Adrenal gland (tissue), 5 donors: ENCODE results near the gene VSIG10L.

ENCODE experiments used
- CTCF ChIP-seq, 6 experiments: fragments of 450-650 bp in 4 of 6; fragments of 200-600 bp in 2 of 6; sonication (generic) in 1 of 6; IDR thresholded peaks; 1 replicate in 5 of 6; 2 replicates in 1 of 6; pipeline versions ENCODE4 v1.5.1 to v1.8.0; 2016 to 2021; ENCODE audit warnings: antibody characterized with exemption in 6 of 6, mild to moderate bottlenecking in 2 of 6, moderate library complexity in 1 of 6
- POLR2A ChIP-seq, 2 donors: fragments of 450-650 bp; IDR thresholded peaks; one replicate each; pipeline ENCODE4 v1.6.1; 2017; ENCODE audit warnings: antibody characterized with exemption in 2 of 2, mild to moderate bottlenecking in 2 of 2, moderate library complexity in 1 of 2
- donor health status: DM: no; HTN: no; CAD: no.

DNA sequence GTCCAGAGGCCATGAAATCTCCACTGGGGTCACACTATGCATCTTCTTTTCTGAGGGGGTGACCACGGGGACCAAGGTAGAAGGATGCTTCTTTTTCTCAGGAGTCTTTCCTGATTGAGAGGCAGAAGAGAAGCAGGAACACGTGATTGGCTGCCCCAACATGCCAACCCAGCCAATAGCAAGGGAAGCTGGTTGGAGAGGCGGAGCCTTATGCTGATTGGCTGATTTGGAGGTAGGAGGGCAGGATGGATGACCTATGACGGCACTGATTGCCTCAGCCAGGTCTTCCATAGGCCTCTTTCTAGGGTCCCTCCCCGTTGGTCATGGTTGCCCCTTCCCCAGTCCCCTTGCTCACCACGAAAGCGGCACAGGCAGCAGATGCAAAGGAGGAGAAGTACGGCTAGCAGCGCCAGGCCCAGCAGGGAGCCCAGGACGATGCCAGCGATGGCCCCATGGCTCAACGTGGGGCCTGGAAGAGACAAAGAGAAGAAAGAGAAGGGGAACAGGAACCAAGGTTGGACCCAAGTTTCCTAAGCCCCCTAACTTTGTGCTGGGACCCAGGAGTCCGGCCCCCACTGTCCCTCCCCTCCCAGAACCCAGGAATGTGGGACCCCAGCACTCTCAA is 8.0 kb downstream of the VSIG10L start:
- TF ChIP-seq CTCF (IDR thresholded peaks at IDR 0.05): no peak
- no peak for TF ChIP-seq POLR2A (IDR thresholded peaks at IDR 0.05)
